ENCODE results near the gene UBA3. TPM values are rescaled to one million over a fixed set of nuclear protein-coding genes. Genes with fewer than 3 reads are reported as not detected.

UBA3 gene
- total RNA-seq (10 to 100 TPM; 76.6 to 89.5 TPM), polyA plus RNA-seq (42.6 TPM)

DNA sequence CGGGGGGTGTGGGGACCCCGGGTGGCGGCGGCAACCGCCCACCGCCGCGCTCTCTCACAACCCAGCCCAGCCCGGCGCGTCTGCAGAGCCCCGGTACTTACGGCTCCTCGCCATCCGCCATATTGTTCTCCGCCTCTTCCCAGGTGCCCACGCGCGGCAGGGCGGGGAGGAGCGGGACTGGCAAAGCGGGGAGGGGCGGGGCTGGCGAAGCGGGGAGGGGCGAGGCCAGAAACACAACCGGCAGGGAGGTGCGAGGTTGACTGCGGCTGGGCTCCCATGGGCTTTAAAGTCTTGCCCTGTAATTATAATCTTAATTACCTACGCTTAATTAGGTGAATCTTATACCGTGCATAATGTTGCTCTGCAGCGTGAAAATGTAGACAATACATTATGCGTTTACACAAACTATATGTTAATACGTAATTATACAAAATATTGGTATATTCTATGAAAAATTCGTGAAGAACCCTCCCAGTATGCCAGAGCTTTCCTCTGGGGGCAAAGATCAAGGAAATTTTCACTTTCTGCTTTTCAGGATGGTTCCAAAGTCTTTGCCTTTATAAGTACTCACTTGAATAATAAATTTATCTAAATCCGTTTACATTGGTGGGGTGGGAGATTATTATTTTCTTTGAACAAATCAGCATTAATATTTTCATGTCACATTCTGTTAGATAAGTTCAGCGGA is at the start of gene UBA3:
Gene UBA3, minus strand, starts transcription at position 133 of the 688 bp plus-strand sequence. Its CDS starts 12 bp downstream, at position 121.
- Histone ChIP-seq H3K4me3 (ENCODE audit: low read length) (peak within 1 kb of the TSS; percentile 85), H3K4me1 (ENCODE audit: insufficient read depth, low read length) (peaks cover 63% of the 10 kb centered on the region), H3K27ac (ENCODE audit: low read depth, low read length) (peak within 1 kb of the TSS; percentile 62), H3K36me3 (ENCODE audit: insufficient read depth, low read length) (no peaks in the 10 kb centered on the region), H3K27me3 (ENCODE audit: insufficient read depth, low read length, poor library complexity, severe bottlenecking) (no peaks in the 10 kb centered on the region), H3K9me3 (ENCODE audit: low read length) (no peaks in the 10 kb centered on the region)
- H3K4me3 Mint-ChIP-seq: peak within 1 kb of the TSS; percentile 80 to 92 (median 87)
- no peaks in the 10 kb centered on the region for H3K9me3 Mint-ChIP-seq
- DNase-seq: peak; percentile 84 to 94 (median 87)
- no peaks in the 10 kb centered on the region for H3K27me3 Mint-ChIP-seq
- CTCF ChIA-PET: no interaction called here
- POLR2A ChIA-PET: interaction anchor here (1.0 to 1.7 kb wide), 3 partner anchors 11 to 28 kb away, joined by 3 to 6 read pairs (median 3); no protein-coding TSS in a partner anchor
- peak within 1 kb of the TSS; percentile 69 to 98 (median 94) for H3K27ac Mint-ChIP-seq
- H3K4me1 Mint-ChIP-seq: peaks cover 70 to 77% (median 73%) of the 10 kb centered on the region in 3 donors
- H3K36me3 Mint-ChIP-seq: peaks cover 0 to 30% (median 0%) of the 10 kb centered on the region in 3 donors

DNA sequence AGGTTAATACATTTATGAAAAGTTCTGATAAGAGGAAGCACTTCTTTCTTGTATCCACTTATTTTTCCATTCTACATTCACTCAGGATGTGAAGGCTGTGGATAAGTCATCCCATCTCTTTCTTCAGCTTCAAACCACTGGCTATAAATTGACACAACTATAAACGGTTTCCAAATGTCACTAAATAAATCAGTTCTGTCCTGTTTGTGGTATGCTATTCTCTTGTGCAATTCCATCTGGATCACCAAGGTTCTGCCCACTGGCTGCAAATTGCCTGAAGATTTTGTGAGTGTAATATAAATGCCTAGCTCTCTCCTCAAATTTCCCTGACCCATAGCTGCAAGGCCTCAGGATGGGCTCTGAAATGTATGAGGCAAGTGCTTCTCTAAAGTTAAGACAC is 49.4 kb upstream of the UBA3 start:
- POLR2A ChIA-PET: no interaction called here
- Histone ChIP-seq H3K9me3 (ENCODE audit: low read length) (no peaks in the 10 kb centered on the region), H3K4me3 (ENCODE audit: low read length) (no peak overlapping the region), H3K27ac (ENCODE audit: low read depth, low read length) (no peak overlapping the region), H3K4me1 (ENCODE audit: insufficient read depth, low read length) (no peaks in the 10 kb centered on the region), H3K27me3 (ENCODE audit: insufficient read depth, low read length, poor library complexity, severe bottlenecking) (no peaks in the 10 kb centered on the region), H3K36me3 (ENCODE audit: insufficient read depth, low read length) (no peaks in the 10 kb centered on the region)
- CTCF ChIA-PET: interaction anchor here (1.0 kb wide), 1 partner anchor 9 kb away, joined by 3 read pairs; no protein-coding TSS in a partner anchor
- Mint-ChIP-seq H3K27ac (no peak overlapping the region), H3K27me3 (no peaks in the 10 kb centered on the region), H3K9me3 (no peaks in the 10 kb centered on the region), H3K4me3 (no peak overlapping the region), H3K4me1 (no peaks in the 10 kb centered on the region), H3K36me3 (peaks cover 0 to 4% (median 0%) of the 10 kb centered on the region in 3 donors)
- no peak for DNase-seq

- Histone ChIP-seq H3K4me3 (ENCODE audit: low read length) (no peak overlapping the region), H3K4me1 (ENCODE audit: insufficient read depth, low read length) (no peaks in the 10 kb centered on the region), H3K27ac (ENCODE audit: low read depth, low read length) (no peak overlapping the region), H3K9me3 (ENCODE audit: low read length) (no peaks in the 10 kb centered on the region), H3K27me3 (ENCODE audit: insufficient read depth, low read length, poor library complexity, severe bottlenecking) (no peaks in the 10 kb centered on the region), H3K36me3 (ENCODE audit: insufficient read depth, low read length) (no peaks in the 10 kb centered on the region)
- H3K27ac Mint-ChIP-seq: peak overlapping the region in 1 of 8 donors; percentile 7
- H3K27me3 Mint-ChIP-seq: peaks cover 0 to 4% of the 10 kb centered on the region in 2 donors
- ChIA-PET CTCF (interaction anchor here (1.0 to 1.3 kb wide), 2 partner anchors 9 to 10 kb away, joined by 4 to 5 read pairs; no protein-coding TSS in a partner anchor), POLR2A (no interaction called here)
- no peaks in the 10 kb centered on the region for H3K9me3 Mint-ChIP-seq
- DNase-seq: no peak
- no peaks in the 10 kb centered on the region for H3K4me1 Mint-ChIP-seq
- H3K36me3 Mint-ChIP-seq: peaks cover 0 to 4% (median 0%) of the 10 kb centered on the region in 3 donors
- H3K4me3 Mint-ChIP-seq: no peak overlapping the region
Measured at GRCh38 chr3:69128509-69128908, 48.3 kb upstream of the UBA3 start.

GRCh38 chr3:69126999-69127398 is 46.8 kb upstream of the UBA3 start:
- no peaks in the 10 kb centered on the region for H3K9me3 Mint-ChIP-seq
- Histone ChIP-seq H3K27ac (ENCODE audit: low read depth, low read length) (no peak overlapping the region), H3K27me3 (ENCODE audit: insufficient read depth, low read length, poor library complexity, severe bottlenecking) (no peaks in the 10 kb centered on the region), H3K4me3 (ENCODE audit: low read length) (no peak overlapping the region), H3K9me3 (ENCODE audit: low read length) (no peaks in the 10 kb centered on the region), H3K4me1 (ENCODE audit: insufficient read depth, low read length) (no peaks in the 10 kb centered on the region), H3K36me3 (ENCODE audit: insufficient read depth, low read length) (no peaks in the 10 kb centered on the region)
- DNase-seq: no peak
- POLR2A ChIA-PET: no interaction called here
- peak overlapping the region in 1 of 8 donors; percentile 51 for H3K27ac Mint-ChIP-seq
- H3K36me3 Mint-ChIP-seq: no peaks in the 10 kb centered on the region
- no peaks in the 10 kb centered on the region for H3K4me1 Mint-ChIP-seq
- CTCF ChIA-PET: interaction anchor here (1.3 kb wide), 1 partner anchor 9 kb away, joined by 5 read pairs; no protein-coding TSS in a partner anchor
- peaks cover 0 to 4% of the 10 kb centered on the region in 2 donors for H3K27me3 Mint-ChIP-seq
- H3K4me3 Mint-ChIP-seq: no peak overlapping the region

DNA sequence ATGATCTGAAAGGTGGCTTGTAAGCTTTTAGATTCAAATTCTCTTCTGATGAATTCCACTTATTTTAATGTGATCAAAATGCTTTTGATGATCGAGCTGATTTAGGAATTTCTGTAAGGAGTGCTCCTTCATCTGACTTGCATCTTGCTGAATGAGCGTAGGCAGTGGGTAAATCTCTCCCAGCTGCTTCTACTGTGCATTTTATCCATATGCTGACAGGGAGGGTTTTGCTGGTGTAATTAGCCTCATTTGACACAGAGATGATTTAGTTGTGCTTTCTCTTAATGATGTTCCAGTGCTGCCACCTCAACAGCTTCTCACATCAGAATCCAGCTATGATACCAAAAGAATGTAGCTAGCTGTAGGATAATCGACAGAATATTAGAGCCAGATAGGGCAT is 46.1 kb upstream of the UBA3 start:
- H3K4me3 Mint-ChIP-seq: no peak overlapping the region
- ChIA-PET CTCF (interaction anchor here (1.4 kb wide), 1 partner anchor 180 kb away, joined by 5 read pairs; no protein-coding TSS in a partner anchor), POLR2A (no interaction called here)
- no peak overlapping the region for H3K4me3 ChIP-seq (ENCODE audit: low read length)
- peaks cover 0 to 4% of the 10 kb centered on the region in 2 donors for H3K27me3 Mint-ChIP-seq
- H3K9me3 ChIP-seq (ENCODE audit: low read length): no peaks in the 10 kb centered on the region
- no peaks in the 10 kb centered on the region for H3K36me3 ChIP-seq (ENCODE audit: insufficient read depth, low read length)
- no peaks in the 10 kb centered on the region for H3K36me3 Mint-ChIP-seq
- H3K27me3 ChIP-seq (ENCODE audit: insufficient read depth, low read length, poor library complexity, severe bottlenecking): no peaks in the 10 kb centered on the region
- no peak for DNase-seq
- H3K27ac ChIP-seq (ENCODE audit: low read depth, low read length): no peak overlapping the region
- peaks cover 0 to under 1% (median under 1%) of the 10 kb centered on the region in 3 donors for H3K4me1 Mint-ChIP-seq
- no peak overlapping the region for H3K27ac Mint-ChIP-seq
- no peaks in the 10 kb centered on the region for H3K9me3 Mint-ChIP-seq
- no peaks in the 10 kb centered on the region for H3K4me1 ChIP-seq (ENCODE audit: insufficient read depth, low read length)

- Mint-ChIP-seq H3K4me1 (peaks cover 4 to 7% (median 7%) of the 10 kb centered on the region in 3 donors), H3K4me3 (no peak within 1 kb of the TSS), H3K27ac (peak within 1 kb of the TSS in 1 of 8 donors; percentile 68), H3K36me3 (peaks cover 0 to 2% (median 0%) of the 10 kb centered on the region in 3 donors), H3K9me3 (no peaks in the 10 kb centered on the region), H3K27me3 (peaks cover 0 to 4% of the 10 kb centered on the region in 2 donors)
- Histone ChIP-seq H3K9me3 (ENCODE audit: low read length) (no peaks in the 10 kb centered on the region), H3K27ac (ENCODE audit: low read depth, low read length) (no peak within 1 kb of the TSS), H3K27me3 (ENCODE audit: insufficient read depth, low read length, poor library complexity, severe bottlenecking) (no peaks in the 10 kb centered on the region), H3K36me3 (ENCODE audit: insufficient read depth, low read length) (no peaks in the 10 kb centered on the region), H3K4me1 (ENCODE audit: insufficient read depth, low read length) (no peaks in the 10 kb centered on the region), H3K4me3 (ENCODE audit: low read length) (no peak within 1 kb of the TSS)
- no peak for DNase-seq
- CTCF ChIA-PET: no interaction called here
- POLR2A ChIA-PET: no interaction called here
Measured at GRCh38 chr3:69122403-69122802, 42.2 kb upstream of the UBA3 start, which contains the start of gene LMOD3. LMOD3 (minus strand) TSS chr3:69122595; CDS start chr3:69122386, 209 bp downstream.

DNA sequence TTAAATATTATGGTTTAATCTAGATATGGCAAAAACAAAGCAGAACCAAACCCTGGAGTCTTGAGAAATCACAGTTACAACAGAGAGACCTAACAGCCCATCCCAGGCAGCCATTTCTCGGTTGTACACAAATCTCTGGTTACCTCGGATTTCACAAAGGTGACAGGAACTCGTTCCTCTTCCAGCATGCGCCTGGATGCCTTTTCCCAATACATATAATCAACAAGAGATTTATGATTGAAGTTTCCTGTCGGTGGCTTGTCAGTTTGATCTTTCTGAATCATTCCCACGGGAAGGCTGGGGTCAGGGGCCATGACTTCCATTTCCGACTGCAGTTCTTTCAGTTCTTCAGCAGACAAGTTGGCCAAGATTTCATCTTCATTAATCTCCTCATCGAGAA is 41.8 kb upstream of the UBA3 start:
- H3K4me3 ChIP-seq (ENCODE audit: low read length): no peak overlapping the region
- POLR2A ChIA-PET: no interaction called here

DNA sequence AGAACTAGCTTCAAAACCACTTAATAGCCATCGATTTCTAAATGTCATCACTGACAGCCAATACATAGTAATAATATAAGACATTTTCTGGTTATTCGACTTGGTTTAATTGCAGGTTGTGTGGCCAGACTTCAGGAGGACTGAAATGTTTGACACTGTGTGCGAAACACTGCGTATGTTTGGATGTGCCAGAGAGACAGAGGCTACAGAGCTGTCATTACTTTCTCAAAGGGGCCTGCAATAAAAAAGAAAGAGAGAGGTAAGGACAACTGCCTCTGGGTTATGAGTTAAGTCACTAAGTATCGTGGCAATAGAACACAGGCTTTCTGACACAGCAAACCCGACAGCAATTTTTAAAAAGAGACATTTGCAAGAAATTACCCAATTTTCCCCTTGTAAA is 41.3 kb upstream of the UBA3 start:
- Mint-ChIP-seq H3K27me3 (peaks cover 0 to 4% of the 10 kb centered on the region in 2 donors), H3K36me3 (peaks cover 0 to 2% (median 0%) of the 10 kb centered on the region in 3 donors), H3K9me3 (no peaks in the 10 kb centered on the region), H3K4me1 (peaks cover 4 to 7% (median 7%) of the 10 kb centered on the region in 3 donors), H3K4me3 (no peak overlapping the region), H3K27ac (no peak overlapping the region)
- no peaks in the 10 kb centered on the region for H3K4me1 ChIP-seq (ENCODE audit: insufficient read depth, low read length)
- no peaks in the 10 kb centered on the region for H3K36me3 ChIP-seq (ENCODE audit: insufficient read depth, low read length)
- DNase-seq: no peak
- POLR2A ChIA-PET: interaction anchor here (0.7 kb wide), 1 partner anchor 27 kb away, joined by 5 read pairs; no protein-coding TSS in a partner anchor
- H3K27ac ChIP-seq (ENCODE audit: low read depth, low read length): no peak overlapping the region
- no peaks in the 10 kb centered on the region for H3K27me3 ChIP-seq (ENCODE audit: insufficient read depth, low read length, poor library complexity, severe bottlenecking)
- H3K4me3 ChIP-seq (ENCODE audit: low read length): no peak overlapping the region
- CTCF ChIA-PET: interaction anchor here (0.8 to 2.6 kb wide), 21 partner anchors 8 to 296 kb away, joined by 3 to 17 read pairs (median 4); no protein-coding TSS in a partner anchor
- no peaks in the 10 kb centered on the region for H3K9me3 ChIP-seq (ENCODE audit: low read length)

More for the DNA sequence above, 41.8 kb upstream of the UBA3 start:
- no peaks in the 10 kb centered on the region for H3K27me3 ChIP-seq (ENCODE audit: insufficient read depth, low read length, poor library complexity, severe bottlenecking)
- no peaks in the 10 kb centered on the region for H3K9me3 ChIP-seq (ENCODE audit: low read length)
- no peak overlapping the region for H3K27ac ChIP-seq (ENCODE audit: low read depth, low read length)
- peaks cover 0 to 4% of the 10 kb centered on the region in 2 donors for H3K27me3 Mint-ChIP-seq
- CTCF ChIA-PET: interaction anchor here (0.8 to 2.5 kb wide), 11 partner anchors 12 to 295 kb away, joined by 3 to 17 read pairs (median 4); no protein-coding TSS in a partner anchor
- no peaks in the 10 kb centered on the region for H3K4me1 ChIP-seq (ENCODE audit: insufficient read depth, low read length)
- H3K4me3 Mint-ChIP-seq: no peak overlapping the region
- H3K4me1 Mint-ChIP-seq: peaks cover 4 to 7% (median 7%) of the 10 kb centered on the region in 3 donors
- peaks cover 0 to 2% (median 0%) of the 10 kb centered on the region in 3 donors for H3K36me3 Mint-ChIP-seq
- no peak for DNase-seq
- H3K27ac Mint-ChIP-seq: peak overlapping the region in 1 of 8 donors; percentile 68
- H3K36me3 ChIP-seq (ENCODE audit: insufficient read depth, low read length): no peaks in the 10 kb centered on the region
- no peaks in the 10 kb centered on the region for H3K9me3 Mint-ChIP-seq
